NT2/D1 (cell line): ENCODE results near the gene MYL11.

Source experiments
- SUZ12 ChIP-seq: IDR thresholded peaks from 2 replicates; pipeline ENCODE4 v1.6.1; 2011; ENCODE audit not compliant: insufficient read length, insufficient read depth; ENCODE audit errors: extremely low read depth
- YY1 ChIP-seq: IDR thresholded peaks from 2 replicates; pipeline ENCODE4 v1.6.1; 2011; ENCODE audit not compliant: insufficient read length, insufficient read depth
- ZNF274 ChIP-seq: IDR thresholded peaks from 2 replicates; pipeline ENCODE4 v1.6.1; 2011; ENCODE audit warnings: mild to moderate bottlenecking, low read depth, low read length

GRCh38 chr16:30371248-30371816, 3.3 kb upstream of the MYL11 start:
- TF ChIP-seq ZNF274 (no peak), SUZ12 (no peak), YY1 (no peak)
